ENCODE data around the gene PRKG2. TPM values are rescaled to one million over a fixed set of nuclear protein-coding genes. Genes with fewer than 3 reads are reported as not detected.

PRKG2 gene
- total RNA-seq, 1 experiment from 2014 or later, result 1.9 TPM

GRCh38 chr4:81221303-81222081, 6.5 kb upstream of the PRKG2 start:
- Histone ChIP-seq H3K9ac (ENCODE audit: extremely low read depth, insufficient read length, low read length) (no peak overlapping the region), H3K56ac (ENCODE audit: insufficient read length, low read depth, low read length) (no peak overlapping the region), H3K4me2 (ENCODE audit: insufficient read depth, insufficient read length, low read length) (no peak overlapping the region), H2BK5ac (ENCODE audit: insufficient read length, low read length) (no peak overlapping the region), H3K79me1 (ENCODE audit: insufficient read depth, low read depth, low read length, poor library complexity, severe bottlenecking) (no peaks in the 10 kb centered on the region), H2AK5ac (ENCODE audit: insufficient read length, low read length) (no peak overlapping the region), H3K79me2 (ENCODE audit: insufficient read depth, low read length) (no peaks in the 10 kb centered on the region), H3K9me3 (ENCODE audit: control insufficient read depth, low read depth, low read length) (no peaks in the 10 kb centered on the region), H4K5ac (ENCODE audit: insufficient read length, low read depth, low read length) (no peak overlapping the region), H3K23ac (ENCODE audit: insufficient read length, low read depth, low read length) (no peak overlapping the region), H4K8ac (replicated peaks; ENCODE audit: insufficient read length, low read depth, low read length) (no peak overlapping the region), H3K27ac (ENCODE audit: insufficient read length, low read depth, low read length) (no peak overlapping the region), H2BK15ac (ENCODE audit: low read depth, low read length) (no peak overlapping the region), H3K4me1 (ENCODE audit: insufficient read depth, low read length) (no peaks in the 10 kb centered on the region), H2BK120ac (ENCODE audit: low read depth, low read length, poor library complexity, severe bottlenecking) (no peak overlapping the region), H2AFZ (ENCODE audit: low read length) (no peak overlapping the region), H3T11ph (ENCODE audit: low read length) (no peak overlapping the region), H3K23me2 (ENCODE audit: insufficient read length, low read depth, low read length, poor library complexity, severe bottlenecking) (no peaks in the 10 kb centered on the region), H3K4ac (ENCODE audit: low read depth, low read length) (no peak overlapping the region), H4K91ac (ENCODE audit: insufficient read length, low read depth, low read length) (no peak overlapping the region), H3K14ac (ENCODE audit: insufficient read depth, low read length) (no peak overlapping the region), H3K27me3 (ENCODE audit: insufficient read depth, low read length) (no peaks in the 10 kb centered on the region), H2BK20ac (ENCODE audit: low read depth, low read length, poor library complexity, severe bottlenecking) (no peak overlapping the region), H2BK12ac (ENCODE audit: insufficient read length, low read depth, low read length) (no peak overlapping the region), H4K20me1 (ENCODE audit: control insufficient read depth, insufficient read depth, insufficient read length) (no peaks in the 10 kb centered on the region), H3K18ac (ENCODE audit: insufficient read length, low read depth, low read length) (no peak overlapping the region)
- Mint-ChIP-seq H3K27ac (no peak overlapping the region), H3K27me3 (ENCODE audit: low read depth) (peaks cover 24% of the 10 kb centered on the region), H3K9me3 (peaks cover 0 to 2% of the 10 kb centered on the region in 2 experiments; a peak in 2 of 5 replicates), H3K36me3 (ENCODE audit: insufficient read depth in 1 of 3, low read depth in 3 of 3) (peaks cover 0 to 2% (median 0%) of the 10 kb centered on the region in 3 experiments; a peak in 1 of 7 replicates), H3K4me1 (peaks cover 0 to 4% of the 10 kb centered on the region in 2 experiments; a peak in 3 of 4 replicates), H3K4me3 (no peak overlapping the region)
- no CpG with 5 or more reads among the region's 3 CpGs for WGBS (ENCODE audit: extremely low coverage, insufficient read length, low lambda C conversion rate)
- TF ChIP-seq CTCF (conservative IDR thresholded peaks at IDR 0.05), result no peak
- DNase-seq, result no peak

Data from H9 (cell line).